GM06990 (cell line): ENCODE measurements around the gene SEMA3C.

Experiments
- DNase-seq: peaks from one replicate; pipeline ENCODE4 v3.0.0-alpha.2; 2011; ENCODE audit not compliant: insufficient read length; ENCODE audit errors: extremely low read depth
- H3K27me3 ChIP-seq: replicated peaks from 2 replicates; pipeline ENCODE4 v1.6.0; 2011; ENCODE audit warnings: low read length; ENCODE audit not compliant: control insufficient read depth, insufficient read depth
- H3K36me3 ChIP-seq: 2 replicates; pipeline ENCODE4 v1.5.1; 2011; ENCODE audit warnings: low read length; ENCODE audit not compliant: control insufficient read depth, insufficient read depth
- H3K4me3 ChIP-seq: replicated peaks from 2 replicates; pipeline ENCODE4 v1.5.1; 2011; ENCODE audit warnings: low read depth, mild to moderate bottlenecking, control low read depth, low read length
- TF ChIP-seq, protein P1 (sequence below): IDR thresholded peaks from 2 replicates; pipeline ENCODE4 v1.5.1; 2011; ENCODE audit warnings: low read length, control low read depth, mild to moderate bottlenecking, inconsistent platforms; ENCODE audit not compliant: insufficient read depth, poor library complexity, severe bottlenecking

Gene SEMA3C

GRCh38 chr7:80724249-80724871 lies 194.5 kb downstream of the SEMA3C start:
- H3K4me3 ChIP-seq: no peak overlapping the region
- DNase-seq: no peak
- TF ChIP-seq, protein P1, sequence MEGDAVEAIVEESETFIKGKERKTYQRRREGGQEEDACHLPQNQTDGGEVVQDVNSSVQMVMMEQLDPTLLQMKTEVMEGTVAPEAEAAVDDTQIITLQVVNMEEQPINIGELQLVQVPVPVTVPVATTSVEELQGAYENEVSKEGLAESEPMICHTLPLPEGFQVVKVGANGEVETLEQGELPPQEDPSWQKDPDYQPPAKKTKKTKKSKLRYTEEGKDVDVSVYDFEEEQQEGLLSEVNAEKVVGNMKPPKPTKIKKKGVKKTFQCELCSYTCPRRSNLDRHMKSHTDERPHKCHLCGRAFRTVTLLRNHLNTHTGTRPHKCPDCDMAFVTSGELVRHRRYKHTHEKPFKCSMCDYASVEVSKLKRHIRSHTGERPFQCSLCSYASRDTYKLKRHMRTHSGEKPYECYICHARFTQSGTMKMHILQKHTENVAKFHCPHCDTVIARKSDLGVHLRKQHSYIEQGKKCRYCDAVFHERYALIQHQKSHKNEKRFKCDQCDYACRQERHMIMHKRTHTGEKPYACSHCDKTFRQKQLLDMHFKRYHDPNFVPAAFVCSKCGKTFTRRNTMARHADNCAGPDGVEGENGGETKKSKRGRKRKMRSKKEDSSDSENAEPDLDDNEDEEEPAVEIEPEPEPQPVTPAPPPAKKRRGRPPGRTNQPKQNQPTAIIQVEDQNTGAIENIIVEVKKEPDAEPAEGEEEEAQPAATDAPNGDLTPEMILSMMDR: no peak
- H3K36me3 ChIP-seq: no peaks in the 10 kb centered on the region
- no peaks in the 10 kb centered on the region for H3K27me3 ChIP-seq

- Histone ChIP-seq H3K36me3 (no peaks in the 10 kb centered on the region), H3K27me3 (no peaks in the 10 kb centered on the region), H3K4me3 (no peak overlapping the region)
- TF ChIP-seq, protein P1: no peak
- no peak for DNase-seq
Observed at GRCh38 chr7:80722616-80723195, 196.1 kb downstream of the SEMA3C start.

DNA sequence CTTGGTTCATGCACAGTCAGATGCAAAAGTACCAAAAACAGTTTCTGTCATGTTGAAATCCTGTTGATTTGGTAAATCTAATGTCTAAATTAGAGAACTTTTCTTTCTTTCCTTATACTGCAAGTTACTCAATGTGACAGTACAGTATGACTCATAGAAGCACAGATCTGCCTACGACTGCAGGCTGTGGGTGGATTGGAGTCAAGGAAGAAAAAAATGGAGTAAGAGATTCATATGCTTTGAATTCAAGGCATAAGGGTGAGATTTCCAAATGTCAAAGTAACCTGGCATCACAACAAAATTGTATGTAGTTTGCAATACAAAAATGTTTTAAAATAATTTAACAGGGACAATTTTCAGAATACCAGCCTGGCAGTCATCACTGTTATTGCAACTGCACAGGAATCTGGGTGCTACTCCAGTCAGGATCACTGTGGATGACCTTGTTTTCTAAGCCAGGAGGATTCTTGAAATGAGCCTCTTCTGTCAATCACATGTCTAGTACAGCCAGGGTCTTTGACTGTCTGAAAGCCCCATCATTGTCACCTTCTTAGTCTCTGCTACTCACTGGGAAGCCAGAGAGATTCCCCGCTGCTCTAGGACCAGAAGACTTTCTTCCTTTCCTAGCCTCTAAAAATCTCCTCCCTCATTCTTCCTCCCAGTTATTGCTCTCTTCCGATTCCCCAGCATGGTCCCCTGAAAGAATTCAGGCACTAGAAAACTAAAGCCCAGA lies 196.8 kb downstream of the SEMA3C start:
- no peak for DNase-seq
- TF ChIP-seq, protein P1: no peak
- Histone ChIP-seq H3K27me3 (no peaks in the 10 kb centered on the region), H3K4me3 (no peak overlapping the region), H3K36me3 (no peaks in the 10 kb centered on the region)

DNA sequence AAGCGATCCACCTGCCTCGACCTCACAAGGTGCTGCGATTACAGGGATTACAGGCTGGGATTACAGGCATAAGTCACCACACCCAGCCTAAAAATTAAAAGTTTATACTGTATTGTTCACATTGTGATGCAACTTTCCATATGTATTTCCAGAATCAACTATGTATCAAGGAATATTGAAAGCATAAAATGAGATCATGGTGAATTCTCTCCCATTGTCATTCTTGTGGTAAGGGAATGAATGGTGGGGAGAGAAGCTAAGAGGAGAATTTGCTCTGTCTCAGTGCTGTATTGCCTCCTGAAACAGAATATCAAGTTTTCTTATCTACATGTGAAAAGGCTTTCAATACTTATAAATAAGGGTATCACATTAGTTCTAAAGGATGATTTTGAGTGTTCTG lies 198.7 kb downstream of the SEMA3C start:
- Histone ChIP-seq H3K36me3 (no peaks in the 10 kb centered on the region), H3K4me3 (no peak overlapping the region), H3K27me3 (no peaks in the 10 kb centered on the region)
- TF ChIP-seq, protein P1: no peak
- no peak for DNase-seq

- DNase-seq: no peak
- no peak overlapping the region for H3K4me3 ChIP-seq
- TF ChIP-seq, protein P1: no peak
- H3K27me3 ChIP-seq: no peaks in the 10 kb centered on the region
- no peaks in the 10 kb centered on the region for H3K36me3 ChIP-seq
Observed at GRCh38 chr7:80719261-80719660, 199.6 kb downstream of the SEMA3C start.
